PFSK-1 (cell line): ENCODE results near the gene NECAB2.

Source experiments
- FOXP2 ChIP-seq: optimal IDR thresholded peaks from 2 replicates; pipeline ENCODE3; 2011; ENCODE audit warnings: borderline replicate concordance, control low read depth, inconsistent platforms; ENCODE audit not compliant: insufficient read depth; ENCODE audit errors: extremely low read length, extremely low read depth
- POLR2AphosphoS5 ChIP-seq: IDR thresholded peaks from 2 replicates; pipeline ENCODE4 v1.6.1; 2012; ENCODE audit warnings: low read depth, mild to moderate bottlenecking, control low read depth, low read length, moderate library complexity
- REST ChIP-seq, 2 experiments: IDR thresholded peaks; 2 replicates each; pipeline versions ENCODE4 v1.6.1 to v1.8.0; 2011 to 2012; ENCODE audit warnings: low read depth in 2 of 2, low read length in 2 of 2, control low read depth in 1 of 2, inconsistent platforms in 1 of 2, mild to moderate bottlenecking in 1 of 2, moderate library complexity in 1 of 2; ENCODE audit not compliant: insufficient read depth in 1 of 2
- SIN3A ChIP-seq: IDR thresholded peaks from 2 replicates; pipeline ENCODE4 v1.6.1; 2012; ENCODE audit warnings: mild to moderate bottlenecking, low read length, moderate library complexity, borderline replicate concordance; ENCODE audit not compliant: insufficient read depth
- TAF1 ChIP-seq: IDR thresholded peaks from 2 replicates; pipeline ENCODE4 v1.6.1; 2012; ENCODE audit warnings: low read length, control low read depth, borderline replicate concordance; ENCODE audit not compliant: insufficient read depth

DNA sequence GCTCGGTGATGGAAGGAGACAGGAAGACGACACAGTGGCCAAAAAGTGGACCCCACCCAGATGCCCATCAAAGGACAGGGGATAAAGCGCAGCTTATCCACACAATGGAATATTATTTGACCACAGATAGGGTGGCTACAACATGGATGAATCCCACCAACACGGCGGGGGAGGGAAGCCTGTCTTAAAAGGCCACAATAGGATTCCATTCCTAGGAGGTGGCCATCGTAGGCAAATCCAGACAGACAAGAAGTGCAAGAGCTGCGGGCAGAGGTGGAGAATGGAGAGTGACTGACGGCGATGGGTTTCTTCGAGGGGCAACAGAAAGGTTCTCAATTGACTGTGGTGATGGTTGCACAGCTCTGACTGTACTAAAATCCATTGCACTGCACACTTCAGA lies 58.6 kb downstream of the NECAB2 start:
- TF ChIP-seq POLR2AphosphoS5 (no peak), TAF1 (no peak), REST (IDR thresholded peaks at IDR 0.05; ENCODE audit: insufficient read depth in 1 of 2, low read depth in 2 of 2, low read length in 2 of 2) (no peak), FOXP2 (no peak), SIN3A (no peak)
